BLaER1 treated with 17β-estradiol and CSF1 and Interleukin-3, amounts not matched to agents 10 nM and 100 nM (cell line): ENCODE results near the gene FHIT.

Source experiments
- H3K27ac ChIP-seq, 11 experiments: shearing (Covaris generic); formaldehyde crosslinking; 2 replicates each; pipeline ENCODE4 v1.8.1; 2022
- H3K27me3 ChIP-seq, 11 experiments: shearing (Covaris generic); formaldehyde crosslinking; 2 replicates each; pipeline ENCODE4 v1.8.1; 2022
- H3K36me3 ChIP-seq, 11 experiments: shearing (Covaris generic); formaldehyde crosslinking; 2 replicates each; pipeline ENCODE4 v1.8.1; 2022
- H3K4me1 ChIP-seq, 10 experiments: shearing (Covaris generic); formaldehyde crosslinking; 2 replicates each; pipeline ENCODE4 v1.8.1; 2022
- H3K4me2 ChIP-seq, 11 experiments: shearing (Covaris generic); formaldehyde crosslinking; 2 replicates each; pipeline ENCODE4 v1.8.1; 2022
- H3K4me3 ChIP-seq, 10 experiments: shearing (Covaris generic); formaldehyde crosslinking; 2 replicates each; pipeline ENCODE4 v1.8.1; 2022
- H3K9ac ChIP-seq, 11 experiments: shearing (Covaris generic); formaldehyde crosslinking; 2 replicates each; pipeline ENCODE4 v1.8.1; 2022
- H3K9me3 ChIP-seq, 11 experiments: shearing (Covaris generic); formaldehyde crosslinking; replicated peaks in 1 of 11; 2 replicates each; pipeline ENCODE4 v1.8.1; 2022
- H4K20me1 ChIP-seq, 11 experiments: shearing (Covaris generic); formaldehyde crosslinking; 2 replicates each; pipeline ENCODE4 v1.8.1; 2022
- Cebpa-rat ChIP-seq, 11 experiments: shearing (Covaris generic); IDR thresholded peaks; 2 replicates each; pipeline ENCODE4 v1.8.1; 2022

The FHIT gene

DNA sequence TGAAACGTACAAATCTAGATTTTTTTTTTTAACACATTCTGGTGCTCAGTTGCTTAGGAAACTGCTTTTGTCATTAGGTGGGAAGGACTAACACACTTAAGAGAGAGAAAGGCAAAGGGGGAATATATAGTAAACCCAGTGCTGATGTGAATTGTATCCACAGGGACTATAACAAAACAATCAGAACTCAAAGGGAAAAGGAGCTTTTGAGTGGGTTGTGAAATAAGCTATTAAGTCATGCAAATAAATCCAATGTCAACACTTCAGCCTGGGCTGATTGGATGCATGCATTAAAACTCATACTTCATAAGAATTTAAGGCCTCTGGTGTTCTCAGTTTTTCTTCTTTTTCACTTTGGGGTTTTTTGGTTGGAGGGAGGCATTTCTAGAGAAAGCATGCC is 628.9 kb downstream of the FHIT start:
- H3K9me3 ChIP-seq = peaks cover 0 to 4% (median 0%) of the 10 kb centered on the region in 11 experiments; a peak in 3 of 22 replicates
- H3K27me3 ChIP-seq = no peaks in the 10 kb centered on the region
- no peaks in the 10 kb centered on the region for H3K36me3 ChIP-seq
- no peak overlapping the region for H3K4me2 ChIP-seq
- TF ChIP-seq Cebpa-rat (IDR thresholded peaks at IDR 0.05) = no peak
- H3K4me1 ChIP-seq = no peaks in the 10 kb centered on the region
- H3K27ac ChIP-seq = no peak overlapping the region
- no peaks in the 10 kb centered on the region for H4K20me1 ChIP-seq
- H3K9ac ChIP-seq = no peak overlapping the region
- H3K4me3 ChIP-seq = no peak overlapping the region

DNA sequence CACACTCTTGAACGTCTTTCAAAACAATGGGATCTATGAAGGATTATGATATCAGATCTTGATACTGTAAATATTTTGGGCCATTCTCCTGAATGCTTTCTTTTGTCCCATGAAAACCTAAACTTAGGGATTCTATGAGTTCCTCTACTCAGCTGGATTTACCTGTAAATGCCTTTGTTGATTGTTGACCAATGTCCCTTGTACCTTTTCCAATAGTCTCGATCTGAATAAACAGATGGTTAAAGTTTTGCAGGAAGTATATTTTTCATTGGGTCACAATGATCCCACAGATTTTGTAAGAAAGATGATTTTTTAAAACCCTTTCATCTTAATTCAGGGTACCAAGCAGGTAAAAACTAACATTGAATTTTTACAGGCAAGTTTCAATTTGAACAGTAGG is 634.1 kb downstream of the FHIT start:
- Histone ChIP-seq H3K36me3 (no peaks in the 10 kb centered on the region), H3K9ac (no peak overlapping the region), H3K27ac (no peak overlapping the region), H3K9me3 (peaks cover 0 to 9% (median 0%) of the 10 kb centered on the region in 11 experiments; a peak in 3 of 22 replicates), H3K4me2 (no peak overlapping the region), H3K4me3 (no peak overlapping the region), H3K27me3 (no peaks in the 10 kb centered on the region), H3K4me1 (no peaks in the 10 kb centered on the region), H4K20me1 (no peaks in the 10 kb centered on the region)
- TF ChIP-seq Cebpa-rat (IDR thresholded peaks at IDR 0.05) = no peak

DNA sequence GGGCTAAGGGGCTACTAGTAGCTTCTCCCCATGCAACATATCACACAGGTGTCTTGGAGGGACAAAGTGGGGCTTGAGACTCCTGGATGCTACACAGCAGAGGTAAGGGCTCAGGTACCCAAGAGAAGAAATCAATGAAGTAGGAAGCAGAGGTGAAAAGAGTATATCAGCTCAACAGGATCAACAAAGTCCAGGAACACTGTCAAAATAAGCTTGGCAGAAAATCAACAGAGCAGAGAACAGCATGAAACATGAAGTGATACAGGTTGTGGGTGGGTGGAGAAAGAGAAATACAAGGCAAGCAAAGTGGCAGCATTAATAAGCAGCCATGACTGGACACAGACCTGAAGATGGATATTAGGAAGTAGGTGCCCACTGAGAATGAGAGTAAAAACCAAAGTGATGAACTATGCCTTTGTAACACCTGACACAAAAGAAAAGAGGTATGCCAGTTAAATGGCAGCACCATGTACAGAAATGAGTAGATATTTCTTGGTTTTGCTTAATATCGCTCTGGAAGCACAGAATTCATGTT is 637.4 kb downstream of the FHIT start:
- Histone ChIP-seq H3K27me3 (no peaks in the 10 kb centered on the region), H3K4me1 (no peaks in the 10 kb centered on the region), H3K9ac (no peak overlapping the region), H4K20me1 (no peaks in the 10 kb centered on the region), H3K4me3 (no peak overlapping the region), H3K4me2 (no peak overlapping the region), H3K27ac (no peak overlapping the region), H3K9me3 (peaks cover 0 to 9% (median 0%) of the 10 kb centered on the region in 11 experiments; a peak in 2 of 22 replicates), H3K36me3 (no peaks in the 10 kb centered on the region)
- TF ChIP-seq Cebpa-rat (IDR thresholded peaks at IDR 0.05) = no peak

DNA sequence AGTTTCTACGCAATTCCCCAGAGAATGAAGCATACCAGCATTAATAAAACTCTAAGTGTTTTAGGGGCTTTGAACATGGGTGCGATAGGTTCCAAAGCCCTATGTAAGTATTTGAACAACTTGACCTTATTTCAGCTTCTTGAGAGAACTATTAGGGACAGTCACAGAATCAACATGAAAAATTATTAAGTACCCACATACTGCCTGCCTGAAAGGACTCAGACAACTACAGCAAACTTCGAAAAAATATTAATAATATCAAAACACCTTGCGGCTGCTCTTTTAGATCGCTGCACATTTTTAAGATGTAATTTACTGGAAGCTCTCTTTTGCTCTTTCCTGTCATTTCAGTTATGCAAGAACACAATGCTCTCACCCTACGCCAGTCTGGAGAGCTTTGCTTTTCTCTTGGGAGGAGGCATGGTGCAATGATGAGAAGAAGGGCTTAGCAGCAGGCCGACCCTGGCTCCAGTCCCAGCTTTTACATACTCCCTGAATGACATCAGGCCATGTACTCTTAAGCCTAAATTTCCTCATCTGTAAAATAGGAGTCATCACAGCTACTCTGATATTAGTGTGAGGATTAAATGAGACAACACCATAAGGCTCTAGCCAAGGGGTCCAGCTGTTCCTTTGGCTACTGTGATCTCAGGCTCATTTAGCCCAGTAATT is 640.7 kb downstream of the FHIT start:
- no peak overlapping the region for H3K9ac ChIP-seq
- no peaks in the 10 kb centered on the region for H3K4me1 ChIP-seq
- H4K20me1 ChIP-seq = no peaks in the 10 kb centered on the region
- peaks cover 0 to 9% (median 0%) of the 10 kb centered on the region in 11 experiments; a peak in 1 of 22 replicates for H3K9me3 ChIP-seq
- H3K4me2 ChIP-seq = no peak overlapping the region
- H3K27me3 ChIP-seq = no peaks in the 10 kb centered on the region
- no peak overlapping the region for H3K4me3 ChIP-seq
- H3K36me3 ChIP-seq = no peaks in the 10 kb centered on the region
- no peak for TF ChIP-seq Cebpa-rat (IDR thresholded peaks at IDR 0.05)
- no peak overlapping the region for H3K27ac ChIP-seq

DNA sequence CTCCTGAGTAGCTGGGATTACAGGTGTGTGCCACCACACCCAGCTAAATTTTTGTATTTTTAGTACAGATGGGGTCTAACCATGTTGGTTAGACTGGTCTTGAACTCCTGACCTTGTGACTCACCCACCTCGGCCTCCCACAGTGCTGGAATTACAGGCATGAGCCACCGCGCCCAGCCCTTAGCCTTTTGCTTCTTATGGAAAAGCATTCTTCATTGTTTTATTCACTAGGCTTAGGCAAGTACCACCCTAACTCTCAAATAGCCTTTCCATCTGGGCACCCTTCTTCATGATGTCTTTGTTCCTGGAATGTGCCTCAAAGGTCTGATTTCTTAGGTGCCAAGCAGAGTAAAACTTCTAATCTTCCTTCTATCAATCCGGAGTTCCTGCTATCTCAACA is 641.8 kb downstream of the FHIT start:
- Histone ChIP-seq H3K4me3 (no peak overlapping the region), H3K4me1 (no peaks in the 10 kb centered on the region), H3K27ac (no peak overlapping the region), H4K20me1 (no peaks in the 10 kb centered on the region), H3K27me3 (no peaks in the 10 kb centered on the region), H3K36me3 (no peaks in the 10 kb centered on the region), H3K9me3 (peaks cover 0 to 9% (median 0%) of the 10 kb centered on the region in 11 experiments; a peak in 1 of 22 replicates), H3K4me2 (no peak overlapping the region), H3K9ac (no peak overlapping the region)
- TF ChIP-seq Cebpa-rat (IDR thresholded peaks at IDR 0.05) = no peak

DNA sequence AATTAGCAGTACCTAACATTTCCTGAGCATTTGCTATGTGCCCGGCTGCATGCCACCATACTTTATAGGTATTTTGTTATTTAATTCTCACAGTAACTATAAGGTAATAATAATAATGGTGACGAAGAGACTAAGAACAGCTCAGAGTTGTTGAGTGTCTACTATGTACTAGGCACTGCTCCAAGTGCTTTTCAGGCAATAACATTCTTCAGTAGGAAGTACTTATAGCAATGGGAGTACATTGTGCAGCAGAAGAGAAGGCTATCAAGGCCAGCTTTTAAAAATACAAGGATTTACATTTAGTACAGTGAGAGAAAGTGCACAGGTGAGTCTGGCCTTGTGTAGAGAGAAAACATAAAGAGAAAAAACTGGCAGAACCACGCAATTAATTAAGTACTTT is 647.4 kb downstream of the FHIT start:
- no peaks in the 10 kb centered on the region for H3K4me1 ChIP-seq
- no peaks in the 10 kb centered on the region for H3K9me3 ChIP-seq
- H4K20me1 ChIP-seq = no peaks in the 10 kb centered on the region
- H3K27ac ChIP-seq = no peak overlapping the region
- H3K4me2 ChIP-seq = no peak overlapping the region
- TF ChIP-seq Cebpa-rat (IDR thresholded peaks at IDR 0.05) = no peak
- no peaks in the 10 kb centered on the region for H3K36me3 ChIP-seq
- no peak overlapping the region for H3K4me3 ChIP-seq
- H3K9ac ChIP-seq = no peak overlapping the region
- H3K27me3 ChIP-seq = no peaks in the 10 kb centered on the region

DNA sequence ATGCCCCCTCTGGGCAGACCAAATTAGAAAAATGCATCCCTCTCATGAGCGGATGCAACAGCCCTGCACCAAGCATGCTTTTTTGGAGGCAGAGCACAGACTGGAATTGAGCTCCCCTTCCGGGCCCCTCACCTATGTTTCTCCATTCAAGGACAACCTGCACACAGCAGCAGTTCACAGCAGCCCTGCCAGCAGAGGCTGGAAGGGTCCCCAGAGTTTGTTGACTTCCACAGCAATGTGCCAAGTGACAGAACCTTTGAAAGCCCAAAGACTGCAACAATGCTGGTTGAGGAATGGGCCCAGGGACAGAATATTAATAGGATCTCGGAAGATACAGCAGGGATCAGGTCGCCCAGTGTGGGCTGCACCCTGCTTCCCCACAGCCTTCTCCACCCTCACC is 650.4 kb downstream of the FHIT start:
- H3K4me2 ChIP-seq = no peak overlapping the region
- no peak overlapping the region for H3K9ac ChIP-seq

DNA sequence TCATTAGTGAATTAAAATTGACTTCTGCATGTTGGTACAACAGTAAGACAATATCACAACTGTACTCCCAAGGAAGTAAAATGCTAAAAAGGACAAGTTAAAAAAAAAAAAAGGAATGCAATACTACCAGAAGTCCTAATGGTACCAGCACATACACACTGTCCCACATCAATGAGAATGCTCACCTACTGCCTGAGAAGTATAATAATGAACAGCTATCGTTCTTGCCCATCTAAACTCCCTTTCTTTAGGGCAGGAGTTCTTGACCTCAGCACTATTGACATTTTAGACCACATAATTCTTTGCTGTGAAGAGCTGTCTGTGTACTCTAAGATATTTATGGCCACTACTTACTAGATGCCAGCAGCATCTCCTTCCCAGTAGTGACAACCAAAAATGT is 651.7 kb downstream of the FHIT start:
- no peaks in the 10 kb centered on the region for H3K36me3 ChIP-seq
- TF ChIP-seq Cebpa-rat (IDR thresholded peaks at IDR 0.05) = no peak
- no peak overlapping the region for H3K9ac ChIP-seq
- H3K4me3 ChIP-seq = no peak overlapping the region
- H3K9me3 ChIP-seq = no peaks in the 10 kb centered on the region
- no peak overlapping the region for H3K27ac ChIP-seq
- peaks cover 0 to under 1% (median 0%) of the 10 kb centered on the region in 10 experiments; a peak in 2 of 20 replicates for H3K4me1 ChIP-seq
- no peaks in the 10 kb centered on the region for H3K27me3 ChIP-seq
- no peak overlapping the region for H3K4me2 ChIP-seq
- no peaks in the 10 kb centered on the region for H4K20me1 ChIP-seq

More for the DNA sequence above, 650.4 kb downstream of the FHIT start:
- no peaks in the 10 kb centered on the region for H3K9me3 ChIP-seq
- H3K4me1 ChIP-seq = no peaks in the 10 kb centered on the region
- no peak for TF ChIP-seq Cebpa-rat (IDR thresholded peaks at IDR 0.05)
- no peaks in the 10 kb centered on the region for H4K20me1 ChIP-seq
- H3K27ac ChIP-seq = no peak overlapping the region
- H3K4me3 ChIP-seq = no peak overlapping the region
- no peaks in the 10 kb centered on the region for H3K36me3 ChIP-seq
- H3K27me3 ChIP-seq = no peaks in the 10 kb centered on the region

DNA sequence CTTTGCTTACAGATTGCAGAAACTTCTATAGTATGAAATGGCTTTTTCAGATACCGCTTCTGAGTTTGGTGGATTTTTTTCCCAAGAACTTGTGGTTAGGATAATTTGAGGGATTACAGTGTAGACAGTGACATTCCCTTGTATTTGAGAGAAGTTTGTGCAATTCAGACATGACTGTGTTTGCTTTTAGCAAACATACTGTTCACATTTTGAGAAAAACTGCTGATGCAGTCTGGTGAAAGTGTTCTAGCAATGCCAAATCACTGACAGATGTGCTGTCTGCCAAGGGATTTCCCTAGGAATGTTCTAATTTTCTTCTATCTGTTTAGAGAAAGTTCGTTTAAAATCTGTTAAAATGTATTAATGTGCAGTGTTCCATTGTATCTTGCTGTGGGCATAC is 652.6 kb downstream of the FHIT start:
- H3K36me3 ChIP-seq = no peaks in the 10 kb centered on the region
- H3K9me3 ChIP-seq = no peaks in the 10 kb centered on the region
- no peak overlapping the region for H3K27ac ChIP-seq
- no peak overlapping the region for H3K9ac ChIP-seq
- peaks cover 0 to 6% (median 0%) of the 10 kb centered on the region in 10 experiments; a peak in 2 of 20 replicates for H3K4me1 ChIP-seq
- H3K4me3 ChIP-seq = no peak overlapping the region
- H4K20me1 ChIP-seq = no peaks in the 10 kb centered on the region
- no peaks in the 10 kb centered on the region for H3K27me3 ChIP-seq
- no peak for TF ChIP-seq Cebpa-rat (IDR thresholded peaks at IDR 0.05)
- H3K4me2 ChIP-seq = no peak overlapping the region

DNA sequence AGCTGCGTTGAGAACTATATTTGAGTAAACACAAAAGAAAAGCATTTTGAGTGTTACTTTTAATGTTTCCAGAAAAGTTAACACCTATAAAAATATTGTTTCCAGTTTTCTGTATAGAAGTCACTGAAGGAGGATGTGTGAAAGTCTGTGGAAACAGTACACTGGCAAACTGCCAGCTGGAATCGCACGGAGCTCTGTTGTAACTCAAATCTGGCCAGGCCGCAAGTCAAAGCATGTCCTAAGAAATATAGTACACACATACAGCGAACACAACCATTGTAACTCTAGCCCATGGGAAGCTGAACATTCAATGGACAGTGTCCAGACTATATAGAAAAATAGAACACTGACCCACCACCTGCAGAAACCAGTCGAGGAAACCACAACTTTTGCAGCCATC is 657.2 kb downstream of the FHIT start:
- TF ChIP-seq Cebpa-rat (IDR thresholded peaks at IDR 0.05) = no peak
- Histone ChIP-seq H3K27ac (no peak overlapping the region), H3K9me3 (no peaks in the 10 kb centered on the region)

More for the DNA sequence above, 657.2 kb downstream of the FHIT start:
- Histone ChIP-seq H3K36me3 (no peaks in the 10 kb centered on the region), H3K27me3 (no peaks in the 10 kb centered on the region), H3K4me3 (no peak overlapping the region), H4K20me1 (no peaks in the 10 kb centered on the region), H3K9ac (no peak overlapping the region), H3K4me1 (peaks cover 0 to 6% (median 0%) of the 10 kb centered on the region in 10 experiments; a peak in 2 of 20 replicates), H3K4me2 (no peak overlapping the region)
